ENCODE results near the gene BAD. TPM values are rescaled to one million over a fixed set of nuclear protein-coding genes. Genes with fewer than 3 reads are reported as not detected.

The BAD gene
- total and polyA plus RNA-seq, 5 donors, result 87.5 to 164 (median 121) TPM

DNA sequence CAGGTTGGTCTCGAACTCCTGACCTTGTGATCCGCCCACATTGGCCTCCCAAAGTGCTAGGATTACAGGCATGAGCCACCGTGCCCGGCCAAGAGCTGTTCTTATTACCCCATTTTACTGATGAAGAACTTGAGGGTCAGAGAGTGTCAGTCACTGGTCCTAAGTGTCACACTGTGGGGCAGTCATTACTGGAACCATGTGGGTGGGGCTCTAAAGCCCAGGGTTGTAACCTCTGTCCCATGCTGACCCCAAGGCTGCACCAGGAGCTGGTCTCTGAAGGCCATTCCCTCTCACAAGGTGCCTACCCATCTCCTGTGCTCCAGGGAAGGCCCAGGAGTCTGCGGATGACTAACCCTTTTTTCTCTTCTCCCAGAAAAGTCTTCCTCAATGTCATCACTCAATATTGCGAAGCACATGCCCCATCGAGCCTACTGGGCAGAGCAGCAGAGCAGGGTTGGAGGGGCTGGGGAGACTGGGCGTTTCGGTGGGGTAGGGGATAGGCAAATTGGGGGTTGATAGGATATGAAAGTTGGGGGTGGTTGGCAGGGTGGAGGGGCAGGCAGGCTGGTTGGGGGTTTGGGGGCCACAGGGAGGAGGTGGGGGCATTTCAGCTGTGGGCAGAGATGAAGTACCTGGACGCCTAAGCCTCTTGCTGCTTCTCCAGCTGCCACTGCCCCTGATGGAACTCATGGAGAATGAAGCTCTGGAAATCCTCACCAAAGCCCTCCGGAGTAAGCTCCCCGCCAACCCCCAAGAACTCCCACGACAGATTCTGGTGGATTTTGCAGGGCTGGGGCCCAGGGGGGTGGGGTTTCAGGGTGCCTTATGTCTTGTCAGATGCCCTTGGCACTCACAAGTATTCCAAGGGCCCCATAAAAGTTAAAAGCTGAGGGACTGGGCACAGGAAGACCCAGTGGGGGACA, 18.9 kb upstream of the BAD start:
- intact Hi-C loops (cut with DNase I), result loop anchor here in 1 of 4 donors (5.0 kb wide), 3 partner anchors 66 to 116 kb away; partner anchors contain the start of genes FERMT3 and STIP1
- 84% methylated on average over 13 of the region's 13 CpGs for WGBS
- H3K4me1 ChIP-seq (ENCODE audit: control insufficient read depth, insufficient read depth, low read length), result peaks cover 10% of the 10 kb centered on the region
- no peaks in the 10 kb centered on the region for H3K9me3 ChIP-seq (ENCODE audit: control insufficient read depth, low read length)
- H3K27ac ChIP-seq (ENCODE audit: low read length), result peak overlapping the region; percentile 83
- no peak for ATAC-seq
- peak in 2 of 3 donors; percentile 39 to 47 for DNase-seq
- no peaks in the 10 kb centered on the region for H3K27me3 ChIP-seq (ENCODE audit: control insufficient read depth, insufficient read depth)
- H3K4me3 ChIP-seq (ENCODE audit: low read length), result no peak overlapping the region

DNA sequence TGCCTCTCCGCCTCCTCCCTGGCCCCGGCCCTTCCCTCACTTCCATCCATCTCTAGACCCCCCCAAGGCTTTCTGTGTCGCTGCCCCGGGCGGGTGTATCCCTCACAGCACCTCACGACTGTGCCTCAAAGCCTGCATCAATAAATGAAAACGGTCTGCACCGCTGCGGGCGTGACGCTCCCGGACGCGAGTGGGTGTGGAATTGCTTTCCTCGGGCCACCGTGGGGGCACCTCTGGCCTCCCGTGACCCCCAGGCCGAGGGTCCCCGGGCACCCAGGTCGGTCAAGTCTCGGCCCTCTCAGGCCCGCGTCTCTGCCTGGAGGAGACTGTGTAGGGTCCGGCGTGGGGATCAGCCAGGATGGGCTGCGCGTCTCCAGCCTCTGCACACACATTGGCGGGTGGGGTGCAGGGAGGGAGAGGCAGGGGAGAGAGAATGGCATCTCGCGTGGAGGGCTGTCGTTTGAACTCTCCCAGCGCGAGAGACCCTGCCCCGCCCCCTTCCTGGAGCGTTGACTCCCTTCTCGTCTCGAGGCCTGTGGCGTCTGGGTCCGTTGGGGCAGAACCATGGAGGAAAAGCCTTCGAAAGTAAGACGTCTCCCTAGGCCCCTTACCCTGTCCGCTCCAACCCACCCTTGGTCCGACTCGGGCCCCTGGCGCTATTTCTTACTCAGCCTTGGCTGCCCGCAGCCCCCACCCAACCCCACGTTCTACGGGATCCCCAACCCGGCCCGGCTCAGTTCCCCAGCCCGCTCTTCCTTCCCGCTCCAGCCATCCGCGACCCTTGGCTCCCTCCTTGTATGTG, 15.6 kb upstream of the BAD start, which contains the start of gene CATSPERZ:
Gene CATSPERZ (plus strand): TSS at position 512 of the 802 bp plus-strand sequence. CDS start 53 bp downstream, at position 565.
- WGBS, result 10% methylated on average over 54 of the region's 54 CpGs
- H3K4me3 ChIP-seq (ENCODE audit: low read length), result peak within 1 kb of the TSS; percentile 37
- ATAC-seq, result no peak
- H3K27ac ChIP-seq (ENCODE audit: low read length), result no peak within 1 kb of the TSS
- no peaks in the 10 kb centered on the region for H3K9me3 ChIP-seq (ENCODE audit: control insufficient read depth, low read length)
- intact Hi-C loops (cut with DNase I), result loop anchor here in 2 of 4 donors (2.0 to 5.0 kb wide), 4 partner anchors 63 to 113 kb away; partner anchors contain the start of genes FERMT3 (in 1 of the 2) and STIP1 (in 1 of the 2)
- peak in 2 of 3 donors; percentile 66 for DNase-seq
- peaks cover 6% of the 10 kb centered on the region for H3K4me1 ChIP-seq (ENCODE audit: control insufficient read depth, insufficient read depth, low read length)
- H3K27me3 ChIP-seq (ENCODE audit: control insufficient read depth, insufficient read depth), result no peaks in the 10 kb centered on the region

DNA sequence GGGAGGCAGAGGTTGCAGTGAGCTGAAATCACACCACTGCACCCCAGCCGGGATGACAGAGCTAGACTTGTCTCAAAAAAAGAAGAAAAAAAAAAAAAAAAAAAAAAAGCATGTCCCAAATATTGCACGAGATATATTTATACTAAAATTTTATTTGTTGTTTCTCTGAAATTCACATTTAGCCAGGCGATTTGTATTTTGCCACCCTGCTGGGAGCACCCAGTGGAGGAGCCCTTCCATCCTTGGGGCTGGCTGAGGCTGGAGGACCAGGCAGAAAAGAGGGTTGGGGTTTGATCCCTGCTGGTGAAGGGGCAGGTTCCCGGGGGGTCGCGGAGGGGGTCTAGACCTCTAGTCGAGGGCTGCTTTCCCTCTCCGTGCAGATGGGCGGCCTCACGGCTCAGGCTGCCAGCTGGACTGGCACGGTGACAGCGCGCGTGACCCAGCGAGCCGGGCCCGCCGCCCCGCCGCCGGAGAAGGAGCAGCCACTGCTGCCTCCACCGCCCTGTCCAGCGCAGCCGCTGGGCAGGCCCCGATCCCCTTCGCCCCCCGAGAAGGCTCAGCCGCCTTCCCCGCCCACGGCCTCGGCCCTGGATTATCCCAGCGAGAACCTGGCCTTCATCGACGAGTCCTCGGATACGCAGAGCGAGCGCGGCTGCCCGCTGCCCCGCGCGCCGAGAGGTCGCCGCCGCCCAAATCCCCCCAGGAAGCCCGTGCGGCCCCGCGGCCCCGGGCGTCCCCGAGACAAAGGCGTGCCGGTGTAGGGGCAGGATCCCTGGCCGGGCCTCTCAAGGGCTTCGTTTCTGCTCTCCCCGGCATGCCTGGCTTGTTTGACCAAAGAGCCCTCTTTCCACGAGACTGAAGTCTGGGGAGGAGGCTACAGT, 14.7 kb upstream of the BAD start:
- no peaks in the 10 kb centered on the region for H3K27me3 ChIP-seq (ENCODE audit: control insufficient read depth, insufficient read depth)
- WGBS, result 4% methylated on average over 60 of the region's 60 CpGs
- H3K9me3 ChIP-seq (ENCODE audit: control insufficient read depth, low read length), result no peaks in the 10 kb centered on the region
- DNase-seq (peak; percentile 74 to 92 (median 91)), ATAC-seq (peak; percentile 54 to 61)
- intact Hi-C loops (cut with DNase I), result no loop called here
- H3K27ac ChIP-seq (ENCODE audit: low read length), result no peak overlapping the region
- peaks cover 6% of the 10 kb centered on the region for H3K4me1 ChIP-seq (ENCODE audit: control insufficient read depth, insufficient read depth, low read length)
- H3K4me3 ChIP-seq (ENCODE audit: low read length), result peak overlapping the region; percentile 37

DNA sequence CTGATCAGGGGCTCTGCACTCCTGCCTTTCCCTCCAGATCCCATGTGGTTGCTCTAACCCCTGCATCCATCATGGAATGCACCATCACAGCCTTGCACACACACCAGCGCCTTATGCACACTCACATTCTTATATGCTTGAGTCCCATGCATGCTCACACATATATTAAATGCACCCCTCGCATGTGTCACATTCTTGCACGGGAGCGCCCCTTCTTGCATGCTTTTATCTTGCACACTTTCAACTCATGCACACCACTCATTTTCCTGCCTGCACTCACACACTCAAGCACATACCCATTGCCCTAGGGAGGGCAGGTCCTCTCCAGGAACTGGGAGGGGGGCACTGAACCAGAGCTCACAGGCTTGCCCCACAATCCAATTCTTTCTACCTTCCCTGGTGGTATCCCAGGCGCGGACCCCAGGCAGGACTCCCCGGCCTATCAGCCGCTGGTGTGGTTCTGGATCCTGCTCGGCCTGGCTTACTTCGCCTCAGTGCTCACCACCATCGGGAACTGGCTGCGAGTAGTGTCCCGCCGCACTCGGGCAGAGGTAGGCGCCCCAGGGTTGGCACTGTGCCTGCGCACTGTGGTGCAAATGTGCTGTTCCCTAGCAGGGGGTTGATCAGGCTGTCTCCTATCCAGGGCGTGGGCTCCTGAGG, 13.4 kb upstream of the BAD start:
- intact Hi-C loops (cut with DNase I), result no loop called here
- Histone ChIP-seq H3K27ac (ENCODE audit: low read length) (no peak overlapping the region), H3K4me3 (ENCODE audit: low read length) (no peak overlapping the region), H3K27me3 (ENCODE audit: control insufficient read depth, insufficient read depth) (no peaks in the 10 kb centered on the region), H3K4me1 (ENCODE audit: control insufficient read depth, insufficient read depth, low read length) (peaks cover 2% of the 10 kb centered on the region), H3K9me3 (ENCODE audit: control insufficient read depth, low read length) (no peaks in the 10 kb centered on the region)
- ATAC-seq (no peak), DNase-seq (peak in 1 of 3 donors; percentile 68)
- 42% methylated on average over 18 of the region's 18 CpGs for WGBS

DNA sequence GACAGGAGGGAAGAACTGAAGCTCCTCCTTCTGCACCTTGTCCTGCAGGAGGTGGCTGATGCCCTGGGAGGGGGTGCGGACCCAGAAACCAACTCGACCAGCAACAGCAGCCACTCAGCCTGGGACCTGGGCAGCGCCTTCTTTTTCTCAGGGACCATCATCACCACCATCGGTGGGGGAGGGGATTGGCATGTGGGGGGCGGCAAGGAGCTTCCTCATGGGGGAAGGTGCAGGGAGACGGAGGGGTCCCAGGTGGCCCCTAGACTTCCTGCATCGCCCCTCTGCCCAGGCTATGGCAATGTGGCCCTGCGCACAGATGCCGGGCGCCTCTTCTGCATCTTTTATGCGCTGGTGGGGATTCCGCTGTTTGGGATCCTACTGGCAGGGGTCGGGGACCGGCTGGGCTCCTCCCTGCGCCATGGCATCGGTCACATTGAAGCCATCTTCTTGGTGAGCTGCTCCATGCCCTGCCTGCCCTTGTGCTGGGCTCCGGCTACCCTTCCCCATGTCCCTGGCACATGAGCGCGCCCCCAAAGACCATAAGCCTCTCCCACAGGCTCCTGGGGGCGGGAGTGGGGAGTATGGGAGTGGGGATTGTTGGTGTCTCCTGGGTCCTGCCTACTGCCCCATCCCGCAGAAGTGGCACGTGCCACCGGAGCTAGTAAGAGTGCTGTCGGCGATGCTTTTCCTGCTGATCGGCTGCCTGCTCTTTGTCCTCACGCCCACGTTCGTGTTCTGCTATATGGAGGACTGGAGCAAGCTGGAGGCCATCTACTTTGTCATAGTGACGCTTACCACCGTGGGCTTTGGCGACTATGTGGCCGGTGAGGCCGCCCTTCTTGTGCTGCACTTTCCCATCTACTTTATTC, 12.6 kb upstream of the BAD start:
- H3K4me3 ChIP-seq (ENCODE audit: low read length), result no peak overlapping the region
- H3K27me3 ChIP-seq (ENCODE audit: control insufficient read depth, insufficient read depth), result no peaks in the 10 kb centered on the region
- no peak for DNase-seq
- H3K4me1 ChIP-seq (ENCODE audit: control insufficient read depth, insufficient read depth, low read length), result peaks cover 2% of the 10 kb centered on the region
- 14% methylated on average over 34 of the region's 34 CpGs for WGBS
- intact Hi-C loops (cut with DNase I), result no loop called here
- ATAC-seq, result no peak
- no peak overlapping the region for H3K27ac ChIP-seq (ENCODE audit: low read length)
- H3K9me3 ChIP-seq (ENCODE audit: control insufficient read depth, low read length), result no peaks in the 10 kb centered on the region

DNA sequence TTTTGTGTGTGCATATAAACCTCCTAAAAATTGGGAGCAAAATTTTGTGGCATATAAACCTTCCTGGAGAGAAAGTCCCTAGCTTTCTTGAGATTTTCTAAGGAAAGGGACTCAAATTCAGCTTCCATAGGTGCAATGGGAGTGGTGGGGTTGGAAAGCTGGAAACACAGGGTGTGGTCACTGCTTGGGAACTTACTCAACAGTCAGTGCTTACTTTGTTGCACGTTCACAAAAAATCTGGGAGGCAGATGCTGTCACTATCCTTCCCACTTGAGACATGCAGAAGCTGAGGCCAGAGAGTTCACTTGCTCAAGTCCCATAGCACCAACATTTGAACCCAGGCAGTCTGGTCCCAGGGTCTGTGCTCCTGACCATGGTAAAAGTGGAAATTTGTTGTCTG, 11.8 kb upstream of the BAD start:
- Histone ChIP-seq H3K27me3 (ENCODE audit: control insufficient read depth, insufficient read depth) (no peaks in the 10 kb centered on the region), H3K27ac (ENCODE audit: low read length) (no peak overlapping the region), H3K9me3 (ENCODE audit: control insufficient read depth, low read length) (no peaks in the 10 kb centered on the region), H3K4me1 (ENCODE audit: control insufficient read depth, insufficient read depth, low read length) (peaks cover 4% of the 10 kb centered on the region), H3K4me3 (ENCODE audit: low read length) (no peak overlapping the region)
- 38% methylated on average over 1 of the region's 1 CpG for WGBS
- ATAC-seq (no peak), DNase-seq (no peak)
- intact Hi-C loops (cut with DNase I), result no loop called here

DNA sequence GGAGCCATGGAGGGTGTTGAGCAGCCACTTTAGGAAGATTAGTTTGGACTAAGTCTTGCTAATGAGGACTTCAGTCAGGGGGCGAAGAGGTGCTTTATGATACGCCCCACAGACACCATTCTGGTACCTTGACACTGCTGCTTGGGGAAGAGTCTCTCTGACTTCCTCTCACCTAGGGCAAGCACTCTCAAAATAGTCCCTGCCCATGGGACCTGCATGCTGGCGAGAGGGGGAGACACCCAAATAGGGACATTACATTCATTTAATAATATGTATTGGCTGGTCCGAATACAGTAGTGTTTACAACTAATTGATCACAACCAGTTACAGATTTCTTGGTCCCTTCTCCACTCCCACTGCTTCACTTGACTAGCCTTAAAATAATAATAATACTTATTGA, 11.3 kb upstream of the BAD start:
- ATAC-seq (no peak), DNase-seq (no peak)
- Histone ChIP-seq H3K27me3 (ENCODE audit: control insufficient read depth, insufficient read depth) (no peaks in the 10 kb centered on the region), H3K4me3 (ENCODE audit: low read length) (no peak overlapping the region), H3K9me3 (ENCODE audit: control insufficient read depth, low read length) (no peaks in the 10 kb centered on the region), H3K4me1 (ENCODE audit: control insufficient read depth, insufficient read depth, low read length) (peaks cover 4% of the 10 kb centered on the region), H3K27ac (ENCODE audit: low read length) (no peak overlapping the region)
- intact Hi-C loops (cut with DNase I), result no loop called here
- 94% methylated on average over 4 of the region's 4 CpGs for WGBS

DNA sequence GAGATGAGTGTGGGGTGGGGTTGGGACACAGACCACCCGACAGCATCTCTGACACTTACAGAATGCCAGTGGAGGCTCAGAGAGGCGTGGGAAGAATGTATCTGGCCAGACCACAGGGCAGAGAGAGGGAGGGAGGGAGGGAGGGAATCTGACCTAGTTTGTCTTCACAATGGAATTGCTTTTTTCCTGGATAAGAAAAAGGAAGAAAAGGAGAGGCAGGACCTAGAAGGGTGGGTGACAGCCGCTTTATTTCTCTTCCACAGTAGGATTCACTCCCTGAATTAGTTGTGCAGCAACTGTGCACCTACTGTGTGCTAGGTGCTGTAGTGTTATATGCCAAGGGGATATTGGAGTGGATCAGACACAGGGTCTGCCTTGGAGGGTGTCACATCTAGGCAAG, 10.3 kb upstream of the BAD start:
- H3K4me1 ChIP-seq (ENCODE audit: control insufficient read depth, insufficient read depth, low read length), result peaks cover 3% of the 10 kb centered on the region
- no peak overlapping the region for H3K27ac ChIP-seq (ENCODE audit: low read length)
- H3K27me3 ChIP-seq (ENCODE audit: control insufficient read depth, insufficient read depth), result no peaks in the 10 kb centered on the region
- H3K9me3 ChIP-seq (ENCODE audit: control insufficient read depth, low read length), result no peaks in the 10 kb centered on the region
- intact Hi-C loops (cut with DNase I), result no loop called here
- no peak for DNase-seq
- 46% methylated on average over 3 of the region's 3 CpGs for WGBS
- no peak overlapping the region for H3K4me3 ChIP-seq (ENCODE audit: low read length)
- ATAC-seq, result no peak

DNA sequence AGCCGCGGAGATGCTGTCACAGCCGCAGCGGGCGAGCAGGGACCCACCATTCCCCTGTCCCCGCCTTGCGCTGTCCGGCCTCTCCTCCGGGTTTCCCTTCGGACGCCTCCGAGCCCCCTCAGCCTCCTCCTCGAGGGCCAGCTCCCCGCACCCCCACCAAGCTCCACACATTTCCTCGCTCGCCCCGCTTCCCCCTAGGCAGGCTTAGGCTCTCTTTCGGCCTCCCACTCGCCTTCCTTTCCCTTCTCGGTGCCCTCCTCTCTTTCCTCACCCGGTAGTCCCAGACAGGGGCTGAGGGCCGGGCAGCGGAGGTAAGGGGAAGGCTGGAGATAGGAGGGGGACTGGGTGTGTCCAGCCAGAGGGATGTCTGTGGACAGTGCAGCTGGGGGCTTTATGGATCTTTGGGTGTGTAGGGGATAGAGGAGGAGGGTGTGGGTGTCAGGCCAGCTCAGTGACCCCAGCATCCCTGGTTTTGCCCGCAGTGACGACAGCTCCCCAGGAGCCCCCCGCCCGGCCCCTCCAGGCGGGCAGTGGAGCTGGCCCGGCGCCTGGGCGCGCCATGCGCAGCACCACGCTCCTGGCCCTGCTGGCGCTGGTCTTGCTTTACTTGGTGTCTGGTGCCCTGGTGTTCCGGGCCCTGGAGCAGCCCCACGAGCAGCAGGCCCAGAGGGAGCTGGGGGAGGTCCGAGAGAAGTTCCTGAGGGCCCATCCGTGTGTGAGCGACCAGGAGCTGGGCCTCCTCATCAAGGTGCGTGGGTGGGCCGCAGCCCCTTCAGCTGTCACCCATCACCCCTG, 8.2 kb upstream of the BAD start:
- Histone ChIP-seq H3K4me1 (ENCODE audit: control insufficient read depth, insufficient read depth, low read length) (peaks cover 3% of the 10 kb centered on the region), H3K27ac (ENCODE audit: low read length) (no peak overlapping the region), H3K4me3 (ENCODE audit: low read length) (peak overlapping the region; percentile 39), H3K9me3 (ENCODE audit: control insufficient read depth, low read length) (no peaks in the 10 kb centered on the region), H3K27me3 (ENCODE audit: control insufficient read depth, insufficient read depth) (no peaks in the 10 kb centered on the region)
- intact Hi-C loops (cut with DNase I), result no loop called here
- ATAC-seq, result peak in 1 of 2 donors; percentile 12
- 32% methylated on average over 42 of the region's 42 CpGs for whole genome bisulfite sequencing
- no peak for DNase-seq

All from right cardiac atrium (tissue), 5 donors.